Esophagus (tissue), 2 donors: ENCODE data around the gene LARP4B. TPM values are rescaled to one million over a fixed set of nuclear protein-coding genes. Genes with fewer than 3 reads are reported as not detected.
"Not testable (repeated sequence)": the region's sequence is repeated elsewhere in the genome, so short reads cannot be mapped to it uniquely, and the experiment has no call there.

Source experiments
- H3K27ac ChIP-seq, 2 donors: one replicate each; pipeline ENCODE4 v1.5.1; 2013; ENCODE audit warnings: low read depth in 2 of 2, mild to moderate bottlenecking in 2 of 2, inconsistent platforms in 1 of 2, low read length in 1 of 2, moderate library complexity in 1 of 2
- H3K27me3 ChIP-seq, 2 donors: one replicate each; pipeline ENCODE4 v1.6.1; 2013; ENCODE audit warnings: low read length in 2 of 2, control low read depth in 1 of 2, mild to moderate bottlenecking in 1 of 2; ENCODE audit not compliant: insufficient read depth in 2 of 2, control insufficient read depth in 1 of 2
- H3K36me3 ChIP-seq, 2 donors: one replicate each; pipeline ENCODE4 v1.6.1; 2013; ENCODE audit warnings: low read length in 1 of 2; ENCODE audit not compliant: control insufficient read depth in 2 of 2, insufficient read depth in 2 of 2
- H3K4me1 ChIP-seq, 2 donors: one replicate each; pipeline ENCODE4 v1.6.1; 2013; ENCODE audit warnings: low read length in 1 of 2; ENCODE audit not compliant: control insufficient read depth in 2 of 2, insufficient read depth in 2 of 2
- H3K4me3 ChIP-seq, 2 donors: one replicate each; pipeline ENCODE4 v1.5.1; 2013; ENCODE audit warnings: low read length in 2 of 2, mild to moderate bottlenecking in 2 of 2, low read depth in 1 of 2, moderate library complexity in 1 of 2
- H3K9me3 ChIP-seq, 2 donors: one replicate each; pipeline ENCODE4 v1.6.1; 2013; ENCODE audit warnings: mild to moderate bottlenecking in 2 of 2, low read depth in 1 of 2, low read length in 1 of 2, moderate library complexity in 1 of 2; ENCODE audit not compliant: control insufficient read depth in 2 of 2, insufficient read depth in 1 of 2
- WGBS, 2 donors: extraction: QIAGEN DNeasy Blood & Tissue Kit; methylation state at CpG; one replicate each; pipeline ENCODE4 v1.1.7; 2013; 5-methylcytosine and 5-hydroxymethylcytosine counted together
- polyA plus RNA-seq, 2 donors: library from polyadenylated mRNA; stranded (reverse); fragments of 200-250 nt; gene quantifications; one replicate each; pipeline ENCODE4 v1.2.3, GENCODE V29; 2013
- donor health status: healthy with polysubstance abuse.
- donor health status: Bipolar disorder and iron deficiency.

LARP4B gene
- polyA plus RNA-seq, 2 donors = 19.7 to 22.4 TPM

GRCh38 chr10:772227-772637 lies 159.3 kb downstream of the LARP4B start:
- H3K27ac ChIP-seq = no peak overlapping the region
- no peaks in the 10 kb centered on the region for H3K36me3 ChIP-seq
- no peak overlapping the region for H3K4me3 ChIP-seq
- WGBS, 2 donors = 57 to 62% methylated on average over 14 of the region's 14 CpGs
- H3K27me3 ChIP-seq = no peaks in the 10 kb centered on the region
- H3K9me3 ChIP-seq = peaks cover 0 to 5% of the 10 kb centered on the region in 2 donors
- H3K4me1 ChIP-seq = peaks cover 0 to 3% of the 10 kb centered on the region in 2 donors

DNA sequence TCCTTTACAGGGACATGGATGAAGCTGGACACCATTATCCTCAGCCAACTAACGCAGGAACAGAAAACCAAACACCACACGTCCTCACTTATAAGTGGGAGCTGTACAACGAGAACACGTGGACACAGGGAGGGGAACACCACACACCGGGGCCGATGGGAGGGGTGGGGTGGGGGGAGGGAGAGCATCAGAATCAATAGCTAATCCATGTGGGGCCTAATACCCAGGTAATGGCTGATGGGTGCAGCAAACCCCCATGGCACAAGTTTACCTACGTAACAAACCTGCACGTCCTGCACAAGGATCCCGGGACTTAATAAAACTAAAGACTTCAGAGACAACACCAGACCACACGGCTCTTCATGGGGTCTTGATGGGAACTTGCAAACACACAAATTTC lies 159.9 kb downstream of the LARP4B start:
- Histone ChIP-seq H3K27me3 (no peaks in the 10 kb centered on the region), H3K27ac (no peak overlapping the region), H3K9me3 (peaks cover 0 to 5% of the 10 kb centered on the region in 2 donors), H3K36me3 (no peaks in the 10 kb centered on the region), H3K4me3 (no peak overlapping the region), H3K4me1 (peaks cover 0 to 3% of the 10 kb centered on the region in 2 donors)
- WGBS, 2 donors = 83% methylated on average over 10 of the region's 10 CpGs

GRCh38 chr10:770975-771374 lies 160.5 kb downstream of the LARP4B start:
- Histone ChIP-seq H3K9me3 (peaks cover 0 to 5% of the 10 kb centered on the region in 2 donors), H3K4me3 (no peak overlapping the region), H3K27me3 (no peaks in the 10 kb centered on the region), H3K4me1 (peaks cover 0 to 3% of the 10 kb centered on the region in 2 donors), H3K27ac (no peak overlapping the region), H3K36me3 (no peaks in the 10 kb centered on the region)
- WGBS, 2 donors = 90 to 92% methylated on average over 15 of the region's 15 CpGs

DNA sequence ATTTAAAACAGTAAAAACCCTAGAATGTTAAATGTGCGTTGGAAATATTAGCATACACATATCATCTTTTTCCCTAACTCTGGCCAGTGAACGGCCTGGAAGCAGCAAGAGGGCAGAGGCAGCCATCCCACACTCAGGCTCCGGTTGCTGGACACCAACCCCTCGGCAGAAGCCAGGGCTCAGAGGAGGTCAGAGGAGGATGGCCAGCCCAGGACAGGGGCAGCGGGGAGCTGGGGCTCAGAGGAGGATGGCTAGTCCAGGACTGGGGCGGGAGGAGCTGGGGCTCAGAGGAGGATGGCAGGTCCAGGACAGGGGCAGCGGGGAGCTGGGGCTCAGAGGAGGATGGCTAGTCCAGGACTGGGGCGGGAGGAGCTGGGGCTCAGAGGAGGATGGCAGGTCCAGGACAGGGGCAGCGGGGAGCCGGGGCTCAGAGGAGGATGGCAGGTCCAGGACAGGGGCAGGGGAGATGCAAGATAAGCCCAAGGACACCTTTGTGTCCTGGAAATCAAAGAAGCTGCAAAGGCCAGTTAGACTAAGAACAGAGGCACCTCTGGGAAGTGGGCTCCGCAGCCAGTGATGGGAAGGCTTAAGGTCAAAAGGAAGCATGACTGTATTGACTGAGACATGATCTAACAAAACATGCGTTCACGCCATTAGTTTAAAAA lies 161.3 kb downstream of the LARP4B start:
- H3K27me3 ChIP-seq, H3K36me3 ChIP-seq, H3K4me3 ChIP-seq, H3K9me3 ChIP-seq, H3K27ac ChIP-seq, H3K4me1 ChIP-seq: not testable (repeated sequence)
- 92 to 93% methylated on average over 13 of the region's 13 CpGs for WGBS, 2 donors

- Histone ChIP-seq H3K27ac (no peak overlapping the region), H3K4me1 (no peaks in the 10 kb centered on the region), H3K4me3 (no peak overlapping the region), H3K36me3 (no peaks in the 10 kb centered on the region), H3K9me3 (peaks cover 0 to 3% of the 10 kb centered on the region in 2 donors), H3K27me3 (no peaks in the 10 kb centered on the region)
- 95% methylated on average over 2 of the region's 2 CpGs for WGBS, 2 donors
Measured at GRCh38 chr10:767794-768193, 163.7 kb downstream of the LARP4B start.

DNA sequence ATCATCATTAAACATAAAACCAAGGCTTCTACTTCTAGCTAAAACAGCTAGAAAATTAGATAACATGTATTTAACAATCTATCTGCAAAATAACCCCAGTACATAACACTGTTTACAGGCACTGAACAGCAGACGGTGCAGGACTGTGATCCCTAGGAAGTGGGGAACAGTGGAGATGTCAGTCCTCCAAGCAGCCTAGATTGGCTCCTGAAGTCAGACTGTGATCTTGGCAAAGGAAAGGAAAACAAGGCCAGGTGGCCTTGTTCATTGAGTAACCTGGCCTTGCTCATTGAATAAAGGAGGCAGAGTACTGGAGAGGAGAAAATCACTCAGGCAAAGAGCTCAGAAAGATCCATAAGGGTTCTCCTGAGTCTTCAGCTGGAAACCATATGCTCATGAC lies 164.3 kb downstream of the LARP4B start:
- Histone ChIP-seq H3K27me3 (no peaks in the 10 kb centered on the region), H3K9me3 (peaks cover 0 to 3% of the 10 kb centered on the region in 2 donors), H3K4me1 (no peaks in the 10 kb centered on the region), H3K4me3 (no peak overlapping the region), H3K27ac (no peak overlapping the region), H3K36me3 (no peaks in the 10 kb centered on the region)
- 73 to 79% methylated on average over 1 of the region's 1 CpG for WGBS, 2 donors

- Histone ChIP-seq H3K27me3 (no peaks in the 10 kb centered on the region), H3K4me1 (no peaks in the 10 kb centered on the region), H3K9me3 (peaks cover 0 to 8% of the 10 kb centered on the region in 2 donors), H3K36me3 (no peaks in the 10 kb centered on the region), H3K4me3 (no peak overlapping the region), H3K27ac (no peak overlapping the region)
Measured at GRCh38 chr10:761376-761775, 170.1 kb downstream of the LARP4B start.

DNA sequence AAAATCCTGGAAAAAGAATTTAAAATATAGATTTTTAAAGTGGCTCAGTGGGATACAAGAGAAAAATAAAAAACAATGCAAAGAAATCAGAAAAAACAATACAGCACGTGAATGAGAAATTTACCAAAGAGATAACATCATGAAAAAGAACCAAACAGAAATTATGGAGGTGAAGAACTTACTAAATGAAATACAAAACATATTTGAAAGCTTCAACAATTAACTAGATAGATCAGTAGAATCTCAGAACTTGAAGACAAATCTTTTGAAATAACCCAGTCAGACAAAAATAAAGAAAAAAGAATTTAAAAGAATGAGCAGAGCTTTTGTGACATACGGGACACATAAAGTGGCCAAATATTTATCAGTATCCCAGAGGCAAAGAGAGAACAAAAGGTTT lies 170.9 kb downstream of the LARP4B start:
- 87 to 89% methylated on average over 2 of the region's 2 CpGs for WGBS, 2 donors
- H3K27me3 ChIP-seq = no peaks in the 10 kb centered on the region
- no peak overlapping the region for H3K4me3 ChIP-seq
- H3K27ac ChIP-seq = no peak overlapping the region
- H3K9me3 ChIP-seq = peaks cover 0 to 8% of the 10 kb centered on the region in 2 donors
- no peaks in the 10 kb centered on the region for H3K36me3 ChIP-seq
- no peaks in the 10 kb centered on the region for H3K4me1 ChIP-seq

DNA sequence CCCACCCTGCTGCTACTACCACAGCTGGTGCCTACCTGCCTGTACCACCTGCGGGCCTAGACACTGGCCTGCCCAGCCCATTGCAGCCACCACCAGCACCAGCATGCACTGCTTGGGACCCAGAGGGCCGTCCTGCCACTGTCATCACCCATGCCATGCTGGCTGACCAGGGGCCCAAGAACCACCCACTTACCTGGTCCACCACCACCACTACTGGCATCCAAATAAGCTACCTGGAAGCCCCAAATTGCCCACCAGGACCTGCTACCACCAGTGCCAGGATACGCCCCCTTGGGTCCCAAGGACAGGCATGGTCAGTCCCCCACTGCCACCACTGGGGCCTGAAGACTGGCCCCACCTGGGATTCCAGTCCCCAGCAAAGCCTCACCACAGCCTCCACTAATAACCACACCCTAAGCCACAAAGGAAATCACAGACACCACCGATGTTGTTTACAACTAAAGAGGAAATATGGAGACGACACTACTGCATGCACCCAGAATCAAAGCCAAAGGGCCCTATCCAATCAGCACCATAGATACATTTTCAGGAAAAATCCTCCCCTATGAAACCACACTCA lies 171.5 kb downstream of the LARP4B start:
- H3K4me1 ChIP-seq = no peaks in the 10 kb centered on the region
- no peak overlapping the region for H3K4me3 ChIP-seq
- H3K27ac ChIP-seq = no peak overlapping the region
- H3K27me3 ChIP-seq = no peaks in the 10 kb centered on the region
- peaks cover 0 to 8% of the 10 kb centered on the region in 2 donors for H3K9me3 ChIP-seq
- H3K36me3 ChIP-seq = no peaks in the 10 kb centered on the region
- 70 to 83% methylated on average over 5 of the region's 5 CpGs for WGBS, 2 donors
